Pancreas (tissue), 10 donors: ENCODE data around the gene SPA17. TPM values are rescaled to one million over a fixed set of nuclear protein-coding genes. Genes with fewer than 3 reads are reported as not detected.

Experiments used
- ATAC-seq, 4 donors: fragments of 200-7000 bp; cut with Tn5 transposase; one replicate each; pipeline versions ENCODE4 v1.8.0 to v1.9.1; 2020; ENCODE audit warnings: mild to moderate bottlenecking in 4 of 4, moderate library complexity in 4 of 4
- DNase-seq, 6 donors: peaks; one replicate each; pipeline ENCODE4 v3.0.0-alpha.2; 2020
- FAIRE-seq: peaks from 2 replicates; lab custom pipeline; 2012; peaks lifted over from hg19 to GRCh38; lab: Jason Lieb, UNC
- H3K27ac ChIP-seq, 4 donors: fragments of 200-600 bp; sonication (generic); 1 replicate in 3 of 4; 2 replicates in 1 of 4; pipeline versions ENCODE4 v1.5.0 to v1.8.0; 2020
- H3K27me3 ChIP-seq, 4 donors: fragments of 200-600 bp; one replicate each; pipeline ENCODE4 v1.8.0; 2021
- H3K36me3 ChIP-seq, 3 donors: fragments of 200-600 bp; sonication (generic) in 1 of 3; one replicate each; pipeline versions ENCODE4 v1.5.0 to v1.8.0; 2020 to 2021
- H3K4me1 ChIP-seq, 3 donors: fragments of 200-600 bp; one replicate each; pipeline ENCODE4 v1.8.0; 2021
- H3K4me3 ChIP-seq, 4 donors: fragments of 200-600 bp; sonication (generic) in 2 of 4; one replicate each; pipeline versions ENCODE4 v1.5.0 to v1.8.0; 2020 to 2021
- H3K9me3 ChIP-seq, 4 donors: fragments of 200-600 bp; one replicate each; pipeline ENCODE4 v1.8.0; 2021
- CTCF ChIP-seq, 4 donors: fragments of 200-600 bp; sonication (generic) in 3 of 4; IDR thresholded peaks; one replicate each; pipeline versions ENCODE4 v1.5.0 to v1.8.0; 2021; ENCODE audit warnings: antibody characterized with exemption in 4 of 4
- WGBS, 2 donors: extraction: QIAGEN DNeasy Blood & Tissue Kit; methylation state at CpG; one replicate each; pipeline ENCODE4 v1.1.7; 2013; 5-methylcytosine and 5-hydroxymethylcytosine counted together
- intact Hi-C, 3 donors: fragments of 100-400 bp; cut with DNase I; formaldehyde crosslinking; loops; one replicate each; pipeline versions ENCODE4 v1.11.1 to v1.14.2; 2022
- polyA plus RNA-seq, 2 donors: library from polyadenylated mRNA; stranded (reverse); fragments of 200-250 nt; gene quantifications; one replicate each; pipeline ENCODE4 v1.2.3, GENCODE V29; 2013
- total RNA-seq, 6 donors: library from RNA; stranded (reverse); fragmentation: NEBNext Ultra II Directional in 4 of 6; extraction: Animal tissue kit (Norgen Biotek cat#: 25700) in 4 of 6; gene quantifications; one replicate each; pipeline versions ENCODE4 v1.2.1 to v1.2.4, GENCODE V29; 2021 to 2023
- donor health status: healthy with polysubstance abuse.
- donor health status: DM: no; HTN: no; CAD: no; lungs with moderate emphysema.
- donor health status: DM: no; HTN: no; CAD: no.
- donor health status: control.
- donor health status: control.
- donor health status: Bipolar disorder and iron deficiency.
- donor health status: DM: yes; HTN: yes; CAD: no.
- donor health status: DM: no; HTN: no; CAD: no.
- donor health status: DM: no; HTN: no; CAD: no.
- donor health status: DM: yes; HTN: yes; CAD: no.

The SPA17 gene
- 1 to 10 TPM; 1.2 to 2.9 (median 2.1) TPM for total RNA-seq
- polyA plus RNA-seq, result 1 to 10 TPM; 6.0 to 7.3 TPM

DNA sequence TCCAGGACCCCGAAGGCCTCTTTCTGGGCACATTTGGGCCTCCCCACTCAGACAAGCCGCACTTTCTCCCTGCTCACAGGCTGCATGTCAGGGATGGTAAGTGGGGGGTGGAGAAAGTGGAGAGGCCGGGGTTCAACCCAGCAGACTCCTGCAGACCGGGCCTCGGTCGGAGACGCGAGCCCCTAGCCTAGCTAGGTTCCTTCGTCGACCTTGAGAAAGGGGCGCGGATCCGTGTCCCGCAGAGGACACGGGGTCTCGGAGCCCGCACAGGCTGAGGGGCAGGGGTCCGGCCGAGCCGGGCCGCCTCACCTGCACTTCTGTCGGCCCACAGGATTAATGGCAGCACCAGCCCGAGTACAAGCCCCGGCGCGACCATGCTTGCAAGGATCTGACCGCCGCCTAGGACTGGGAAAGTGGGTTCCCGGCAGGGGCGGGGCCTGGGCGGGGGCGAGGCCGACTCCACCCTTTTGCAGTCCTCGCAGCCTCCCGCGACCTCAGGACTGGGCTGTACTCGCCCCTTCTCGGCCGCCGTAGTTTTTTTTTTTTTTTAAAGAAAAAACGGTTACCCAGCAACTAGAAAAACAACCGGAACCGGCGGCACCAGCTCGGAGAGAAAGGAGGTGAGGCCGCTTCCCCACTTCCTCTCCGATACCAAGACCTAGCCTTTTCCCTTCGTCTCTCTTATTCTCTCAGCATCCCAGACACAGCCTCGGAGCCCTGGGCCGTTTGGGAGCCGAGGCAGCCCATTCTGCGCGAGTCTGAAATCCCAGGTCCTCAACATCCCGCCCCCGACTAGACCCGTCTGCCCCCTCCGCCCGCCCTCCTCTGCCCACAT is at the start of gene SPA17, which contains the start of gene SIAE:
Gene SPA17 (plus strand): TSS at position 572 of the 835 bp plus-strand sequence. CDS start 1,361 bp downstream, outside the sequence.
Gene SIAE (minus strand): TSS at position 407 of the 835 bp plus-strand sequence. CDS start 31 bp downstream, at position 376.
- no peak for TF ChIP-seq CTCF (IDR thresholded peaks at IDR 0.05)
- FAIRE-seq (no peak), DNase-seq (peak; percentile 95 to 97 (median 95)), ATAC-seq (peak; percentile 98 to 99 (median 98))
- Histone ChIP-seq H3K36me3 (no peaks in the 10 kb centered on the region), H3K27me3 (no peaks in the 10 kb centered on the region), H3K4me1 (peaks cover 0 to 9% (median 7%) of the 10 kb centered on the region in 3 donors), H3K27ac (peak within 1 kb of the TSS; percentile 41 to 69 (median 55)), H3K9me3 (no peaks in the 10 kb centered on the region), H3K4me3 (peak within 1 kb of the TSS; percentile 21 to 69 (median 60))
- intact Hi-C loops, result loop anchor here in 1 of 3 donors (10.0 kb wide), 1 partner anchor 71 kb away; no protein-coding TSS in a partner anchor
- 0 to 1% methylated on average over 56 to 58 of the region's 58 CpGs for WGBS, 2 donors

- no peaks in the 10 kb centered on the region for H3K9me3 ChIP-seq
- no peaks in the 10 kb centered on the region for H3K27me3 ChIP-seq
- intact Hi-C loops, result no loop called here
- ATAC-seq (no peak), DNase-seq (no peak), FAIRE-seq (no peak)
- H3K27ac ChIP-seq, result no peak overlapping the region
- peaks cover 0 to 19% (median 7%) of the 10 kb centered on the region in 3 donors for H3K36me3 ChIP-seq
- no peak overlapping the region for H3K4me3 ChIP-seq
- no peak for TF ChIP-seq CTCF (IDR thresholded peaks at IDR 0.05)
- 95% methylated on average over 3 of the region's 3 CpGs for WGBS, 2 donors
- H3K4me1 ChIP-seq, result peaks cover 0 to 15% (median 9%) of the 10 kb centered on the region in 3 donors
Measured at GRCh38 chr11:124625504-124626168, 48.1 kb upstream of the SPA17 start.

- Histone ChIP-seq H3K9me3 (no peaks in the 10 kb centered on the region), H3K4me3 (no peak overlapping the region), H3K4me1 (peaks cover 0 to 10% (median 9%) of the 10 kb centered on the region in 3 donors), H3K36me3 (peaks cover 0 to 36% (median 24%) of the 10 kb centered on the region in 3 donors), H3K27ac (no peak overlapping the region), H3K27me3 (no peaks in the 10 kb centered on the region)
- no peak for TF ChIP-seq CTCF (IDR thresholded peaks at IDR 0.05)
- ATAC-seq (no peak), FAIRE-seq (no peak), DNase-seq (no peak)
- WGBS, 2 donors, result 93 to 97% methylated on average over 5 of the region's 5 CpGs
- intact Hi-C loops, result no loop called here
Measured at GRCh38 chr11:124627546-124627945, 46.2 kb upstream of the SPA17 start.

DNA sequence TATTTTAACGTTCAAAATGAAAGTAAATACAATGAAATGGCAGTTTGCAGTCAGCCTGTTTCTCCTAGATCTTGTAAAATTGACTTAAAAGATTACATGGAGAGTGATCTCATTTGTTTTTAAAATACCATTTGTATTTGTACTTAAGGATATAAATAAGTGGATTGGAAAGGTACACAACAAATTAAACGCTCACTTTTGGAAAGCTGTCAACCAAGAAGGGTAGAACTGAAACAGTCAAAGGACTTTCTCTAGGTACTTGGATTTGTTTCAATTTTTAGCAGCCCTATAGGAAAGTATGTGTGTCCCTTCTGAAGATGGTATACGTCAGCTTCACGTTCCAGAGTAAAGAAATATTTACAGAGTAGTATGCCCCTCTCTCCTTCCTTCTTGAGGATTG is 43.7 kb upstream of the SPA17 start:
- TF ChIP-seq CTCF (IDR thresholded peaks at IDR 0.05), result no peak
- Histone ChIP-seq H3K4me3 (no peak overlapping the region), H3K9me3 (no peaks in the 10 kb centered on the region), H3K36me3 (peaks cover 0 to 45% (median 24%) of the 10 kb centered on the region in 3 donors), H3K27ac (no peak overlapping the region), H3K4me1 (no peaks in the 10 kb centered on the region), H3K27me3 (no peaks in the 10 kb centered on the region)
- intact Hi-C loops, result no loop called here
- DNase-seq (no peak), FAIRE-seq (no peak), ATAC-seq (no peak)
- WGBS, 2 donors, result 72 to 79% methylated on average over 4 of the region's 4 CpGs
